ENCODE measurements around the gene SPAG17.

SPAG17 gene

DNA sequence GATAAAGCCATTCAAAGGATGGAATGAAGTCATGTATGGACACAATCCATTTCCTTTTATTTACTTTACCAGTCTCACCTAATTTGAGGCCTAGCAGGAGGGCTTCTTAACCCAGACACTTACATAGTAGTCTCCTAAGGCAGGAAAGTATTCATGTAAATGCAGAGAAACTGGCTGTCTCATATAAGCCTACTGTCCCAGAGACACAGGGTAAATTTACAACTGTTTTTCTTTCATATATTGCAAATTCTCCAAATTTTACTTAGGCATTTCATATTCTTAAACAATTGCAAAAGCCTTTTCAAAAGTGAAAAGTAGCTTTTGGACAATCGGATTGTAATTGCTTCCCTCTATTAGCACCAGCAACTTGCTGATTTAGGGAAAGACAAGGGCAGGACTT, 29.9 kb downstream of the SPAG17 start:
- TF ChIP-seq GLIS3 (CRISPR knock-in tag; IDR thresholded peaks at IDR 0.05), result no peak
- no peak for TF ChIP-seq ZNF70 (CRISPR knock-in tag; IDR thresholded peaks at IDR 0.05)
- TF ChIP-seq ISL1 (CRISPR knock-in tag; IDR thresholded peaks at IDR 0.05), result no peak
- TF ChIP-seq ZFP30 (CRISPR knock-in tag; IDR thresholded peaks at IDR 0.05), result no peak
- TF ChIP-seq, protein P1, sequence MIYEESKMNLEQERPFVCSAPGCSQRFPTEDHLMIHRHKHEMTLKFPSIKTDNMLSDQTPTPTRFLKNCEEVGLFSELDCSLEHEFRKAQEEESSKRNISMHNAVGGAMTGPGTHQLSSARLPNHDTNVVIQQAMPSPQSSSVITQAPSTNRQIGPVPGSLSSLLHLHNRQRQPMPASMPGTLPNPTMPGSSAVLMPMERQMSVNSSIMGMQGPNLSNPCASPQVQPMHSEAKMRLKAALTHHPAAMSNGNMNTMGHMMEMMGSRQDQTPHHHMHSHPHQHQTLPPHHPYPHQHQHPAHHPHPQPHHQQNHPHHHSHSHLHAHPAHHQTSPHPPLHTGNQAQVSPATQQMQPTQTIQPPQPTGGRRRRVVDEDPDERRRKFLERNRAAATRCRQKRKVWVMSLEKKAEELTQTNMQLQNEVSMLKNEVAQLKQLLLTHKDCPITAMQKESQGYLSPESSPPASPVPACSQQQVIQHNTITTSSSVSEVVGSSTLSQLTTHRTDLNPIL (CRISPR knock-in tag; IDR thresholded peaks at IDR 0.05; ENCODE audit: low read depth), result no peak
- no peak for TF ChIP-seq TOX (CRISPR knock-in tag; IDR thresholded peaks at IDR 0.05; ENCODE audit: borderline replicate concordance)
- TF ChIP-seq ZNF8 (CRISPR knock-in tag; IDR thresholded peaks at IDR 0.05), result no peak
- no peak for TF ChIP-seq TCF4 (CRISPR knock-in tag; IDR thresholded peaks at IDR 0.05; ENCODE audit: borderline replicate concordance)
- ATAC-seq, result no peak

DNA sequence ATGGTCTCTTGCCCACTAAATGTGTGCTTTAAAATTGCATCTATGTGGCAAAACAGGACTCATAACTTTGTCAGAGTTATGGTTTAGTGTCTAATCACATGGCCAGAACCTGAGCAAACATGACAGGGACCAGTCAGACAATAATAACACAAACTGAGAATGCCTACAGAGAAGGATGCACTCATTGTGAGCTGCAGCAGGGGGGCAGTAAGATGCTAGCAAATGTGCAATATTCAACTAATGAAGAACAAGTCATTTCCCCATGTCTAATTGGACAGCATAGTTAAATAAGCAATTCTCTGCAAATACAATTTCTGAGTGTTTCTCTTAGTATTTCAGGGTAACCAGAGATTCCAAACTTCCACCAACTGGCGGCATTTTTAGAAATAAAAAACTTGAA, 30.8 kb downstream of the SPAG17 start:
- TF ChIP-seq ZNF8 (CRISPR knock-in tag; IDR thresholded peaks at IDR 0.05), result no peak
- no peak for ATAC-seq

DNA sequence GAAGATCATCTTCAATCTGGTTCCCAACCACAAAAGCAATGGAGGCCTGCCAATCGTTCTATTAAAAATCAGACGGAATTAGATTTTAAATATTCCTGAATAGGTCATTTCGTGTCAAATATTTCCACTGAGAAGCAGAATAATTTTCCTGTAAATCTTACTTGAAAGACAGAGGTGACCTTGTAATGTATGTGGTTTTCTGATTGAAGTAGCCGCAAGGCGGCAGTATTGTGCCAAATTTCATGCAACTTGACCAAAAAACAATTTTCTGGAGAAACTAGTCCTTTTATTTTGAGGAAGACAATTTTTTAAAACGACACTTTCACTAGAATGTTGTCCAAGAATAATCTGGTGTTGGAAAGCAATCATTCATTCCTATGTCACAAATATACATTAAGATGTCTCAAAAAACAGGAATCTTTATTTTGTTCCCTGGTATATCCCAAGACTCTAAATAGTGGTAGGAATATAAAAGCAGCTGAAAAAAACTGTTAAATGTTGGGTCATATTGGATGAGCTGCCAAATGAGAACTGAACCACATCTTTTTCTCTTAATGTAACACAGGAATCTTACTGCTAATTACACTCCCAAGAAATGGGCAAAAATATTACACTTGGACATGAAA, 33.6 kb downstream of the SPAG17 start:
- peak; percentile 66 for ATAC-seq
- TF ChIP-seq ZNF8 (CRISPR knock-in tag; IDR thresholded peaks at IDR 0.05), result no peak

DNA sequence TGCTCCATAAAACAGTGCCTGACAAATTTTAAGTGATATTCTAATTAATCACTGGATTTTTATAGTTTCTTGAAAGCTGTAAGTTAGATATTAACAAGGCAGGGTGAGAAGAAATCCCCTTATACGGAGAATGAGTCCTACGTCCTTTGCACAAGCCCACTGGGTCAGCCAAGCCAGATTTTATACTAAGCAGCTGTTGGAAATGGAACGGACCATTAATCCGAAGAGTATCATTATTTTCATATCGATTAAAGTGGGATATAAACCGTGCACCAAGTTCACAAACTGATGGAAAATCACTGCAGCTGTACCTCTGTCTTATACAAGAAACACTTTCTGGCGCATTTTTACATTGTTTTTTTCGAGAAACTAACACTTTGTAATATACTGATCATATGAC, 35.2 kb downstream of the SPAG17 start:
- TF ChIP-seq CSDC2 (CRISPR knock-in tag; IDR thresholded peaks at IDR 0.05), result no peak
- TF ChIP-seq ZFP3 (CRISPR knock-in tag; IDR thresholded peaks at IDR 0.05), result no peak
- TF ChIP-seq, protein P2, sequence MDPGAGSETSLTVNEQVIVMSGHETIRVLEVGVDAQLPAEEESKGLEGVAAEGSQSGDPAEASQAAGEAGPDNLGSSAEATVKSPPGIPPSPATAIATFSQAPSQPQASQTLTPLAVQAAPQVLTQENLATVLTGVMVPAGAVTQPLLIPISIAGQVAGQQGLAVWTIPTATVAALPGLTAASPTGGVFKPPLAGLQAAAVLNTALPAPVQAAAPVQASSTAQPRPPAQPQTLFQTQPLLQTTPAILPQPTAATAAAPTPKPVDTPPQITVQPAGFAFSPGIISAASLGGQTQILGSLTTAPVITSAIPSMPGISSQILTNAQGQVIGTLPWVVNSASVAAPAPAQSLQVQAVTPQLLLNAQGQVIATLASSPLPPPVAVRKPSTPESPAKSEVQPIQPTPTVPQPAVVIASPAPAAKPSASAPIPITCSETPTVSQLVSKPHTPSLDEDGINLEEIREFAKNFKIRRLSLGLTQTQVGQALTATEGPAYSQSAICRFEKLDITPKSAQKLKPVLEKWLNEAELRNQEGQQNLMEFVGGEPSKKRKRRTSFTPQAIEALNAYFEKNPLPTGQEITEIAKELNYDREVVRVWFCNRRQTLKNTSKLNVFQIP (CRISPR knock-in tag; IDR thresholded peaks at IDR 0.05; ENCODE audit: borderline replicate concordance, low read depth), result no peak
- TF ChIP-seq, protein P1 (CRISPR knock-in tag; IDR thresholded peaks at IDR 0.05; ENCODE audit: low read depth), result no peak
- TF ChIP-seq, protein P3, sequence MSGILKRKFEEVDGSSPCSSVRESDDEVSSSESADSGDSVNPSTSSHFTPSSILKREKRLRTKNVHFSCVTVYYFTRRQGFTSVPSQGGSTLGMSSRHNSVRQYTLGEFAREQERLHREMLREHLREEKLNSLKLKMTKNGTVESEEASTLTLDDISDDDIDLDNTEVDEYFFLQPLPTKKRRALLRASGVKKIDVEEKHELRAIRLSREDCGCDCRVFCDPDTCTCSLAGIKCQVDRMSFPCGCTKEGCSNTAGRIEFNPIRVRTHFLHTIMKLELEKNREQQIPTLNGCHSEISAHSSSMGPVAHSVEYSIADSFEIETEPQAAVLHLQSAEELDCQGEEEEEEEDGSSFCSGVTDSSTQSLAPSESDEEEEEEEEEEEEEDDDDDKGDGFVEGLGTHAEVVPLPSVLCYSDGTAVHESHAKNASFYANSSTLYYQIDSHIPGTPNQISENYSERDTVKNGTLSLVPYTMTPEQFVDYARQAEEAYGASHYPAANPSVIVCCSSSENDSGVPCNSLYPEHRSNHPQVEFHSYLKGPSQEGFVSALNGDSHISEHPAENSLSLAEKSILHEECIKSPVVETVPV (CRISPR knock-in tag; IDR thresholded peaks at IDR 0.05), result no peak
- no peak for TF ChIP-seq ZC3H10 (CRISPR knock-in tag; IDR thresholded peaks at IDR 0.05)
- TF ChIP-seq ZNF565 (CRISPR knock-in tag; conservative IDR thresholded peaks at IDR 0.05; ENCODE audit: low read depth), result no peak
- TF ChIP-seq RARB (CRISPR knock-in tag; IDR thresholded peaks at IDR 0.05), result no peak
- no peak for TF ChIP-seq ZNF70 (CRISPR knock-in tag; IDR thresholded peaks at IDR 0.05)
- TF ChIP-seq ISL1 (CRISPR knock-in tag; IDR thresholded peaks at IDR 0.05), result no peak
- TF ChIP-seq ZNF8 (CRISPR knock-in tag; IDR thresholded peaks at IDR 0.05), result no peak
- TF ChIP-seq ARNTL (CRISPR knock-in tag; IDR thresholded peaks at IDR 0.05; ENCODE audit: borderline replicate concordance, low read depth), result no peak
- no peak for TF ChIP-seq BACH2 (CRISPR knock-in tag; IDR thresholded peaks at IDR 0.05; ENCODE audit: borderline replicate concordance)
- TF ChIP-seq, protein P4, sequence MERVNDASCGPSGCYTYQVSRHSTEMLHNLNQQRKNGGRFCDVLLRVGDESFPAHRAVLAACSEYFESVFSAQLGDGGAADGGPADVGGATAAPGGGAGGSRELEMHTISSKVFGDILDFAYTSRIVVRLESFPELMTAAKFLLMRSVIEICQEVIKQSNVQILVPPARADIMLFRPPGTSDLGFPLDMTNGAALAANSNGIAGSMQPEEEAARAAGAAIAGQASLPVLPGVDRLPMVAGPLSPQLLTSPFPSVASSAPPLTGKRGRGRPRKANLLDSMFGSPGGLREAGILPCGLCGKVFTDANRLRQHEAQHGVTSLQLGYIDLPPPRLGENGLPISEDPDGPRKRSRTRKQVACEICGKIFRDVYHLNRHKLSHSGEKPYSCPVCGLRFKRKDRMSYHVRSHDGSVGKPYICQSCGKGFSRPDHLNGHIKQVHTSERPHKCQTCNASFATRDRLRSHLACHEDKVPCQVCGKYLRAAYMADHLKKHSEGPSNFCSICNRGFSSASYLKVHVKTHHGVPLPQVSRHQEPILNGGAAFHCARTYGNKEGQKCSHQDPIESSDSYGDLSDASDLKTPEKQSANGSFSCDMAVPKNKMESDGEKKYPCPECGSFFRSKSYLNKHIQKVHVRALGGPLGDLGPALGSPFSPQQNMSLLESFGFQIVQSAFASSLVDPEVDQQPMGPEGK (CRISPR knock-in tag; IDR thresholded peaks at IDR 0.05; ENCODE audit: borderline replicate concordance), result no peak
- no peak for TF ChIP-seq SNAI2 (CRISPR knock-in tag; IDR thresholded peaks at IDR 0.05)
- TF ChIP-seq PPARA (CRISPR knock-in tag; IDR thresholded peaks at IDR 0.05; ENCODE audit: borderline replicate concordance), result no peak
- TF ChIP-seq ESRRG (CRISPR knock-in tag; IDR thresholded peaks at IDR 0.05), result no peak
- TF ChIP-seq TCF4 (CRISPR knock-in tag; IDR thresholded peaks at IDR 0.05; ENCODE audit: borderline replicate concordance), result no peak
- no peak for TF ChIP-seq TOX (CRISPR knock-in tag; IDR thresholded peaks at IDR 0.05; ENCODE audit: borderline replicate concordance)
- TF ChIP-seq OSR1 (CRISPR knock-in tag; IDR thresholded peaks at IDR 0.05), result no peak
- no peak for ATAC-seq

Measured in SK-N-SH treated with all-trans-retinoic acid at 6 μM for 48 hours (cell line).